Measurements from ENCODE around the gene BRD2.

GRCh38 chr6:32979720-32980487 is 11.5 kb downstream of the BRD2 start:
- TF ChIP-seq IRF2 (CRISPR knock-in tag; IDR thresholded peaks at IDR 0.05; ENCODE audit: borderline replicate concordance, low read depth) (no peak), ATF1 (CRISPR knock-in tag; IDR thresholded peaks at IDR 0.05) (no peak), ETV6 (CRISPR knock-in tag; IDR thresholded peaks at IDR 0.05) (no peak), SMAD4 (CRISPR knock-in tag; IDR thresholded peaks at IDR 0.05) (no peak), RELA (CRISPR knock-in tag; IDR thresholded peaks at IDR 0.05; ENCODE audit: borderline replicate concordance) (no peak), TEAD4 (CRISPR knock-in tag; IDR thresholded peaks at IDR 0.05) (no peak), CREB1 (CRISPR knock-in tag; IDR thresholded peaks at IDR 0.05) (no peak), GRHL2 (CRISPR knock-in tag; IDR thresholded peaks at IDR 0.05; ENCODE audit: insufficient replicate concordance, severe bottlenecking) (no peak), ZNF232 (CRISPR knock-in tag; IDR thresholded peaks at IDR 0.05) (no peak), HMGXB4 (CRISPR knock-in tag; IDR thresholded peaks at IDR 0.05) (no peak), SMAD3 (CRISPR knock-in tag; IDR thresholded peaks at IDR 0.05; ENCODE audit: borderline replicate concordance) (no peak)
- TF ChIP-seq, protein P1, sequence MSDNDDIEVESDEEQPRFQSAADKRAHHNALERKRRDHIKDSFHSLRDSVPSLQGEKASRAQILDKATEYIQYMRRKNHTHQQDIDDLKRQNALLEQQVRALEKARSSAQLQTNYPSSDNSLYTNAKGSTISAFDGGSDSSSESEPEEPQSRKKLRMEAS (CRISPR knock-in tag; IDR thresholded peaks at IDR 0.05), result no peak
- TF ChIP-seq, protein P2, sequence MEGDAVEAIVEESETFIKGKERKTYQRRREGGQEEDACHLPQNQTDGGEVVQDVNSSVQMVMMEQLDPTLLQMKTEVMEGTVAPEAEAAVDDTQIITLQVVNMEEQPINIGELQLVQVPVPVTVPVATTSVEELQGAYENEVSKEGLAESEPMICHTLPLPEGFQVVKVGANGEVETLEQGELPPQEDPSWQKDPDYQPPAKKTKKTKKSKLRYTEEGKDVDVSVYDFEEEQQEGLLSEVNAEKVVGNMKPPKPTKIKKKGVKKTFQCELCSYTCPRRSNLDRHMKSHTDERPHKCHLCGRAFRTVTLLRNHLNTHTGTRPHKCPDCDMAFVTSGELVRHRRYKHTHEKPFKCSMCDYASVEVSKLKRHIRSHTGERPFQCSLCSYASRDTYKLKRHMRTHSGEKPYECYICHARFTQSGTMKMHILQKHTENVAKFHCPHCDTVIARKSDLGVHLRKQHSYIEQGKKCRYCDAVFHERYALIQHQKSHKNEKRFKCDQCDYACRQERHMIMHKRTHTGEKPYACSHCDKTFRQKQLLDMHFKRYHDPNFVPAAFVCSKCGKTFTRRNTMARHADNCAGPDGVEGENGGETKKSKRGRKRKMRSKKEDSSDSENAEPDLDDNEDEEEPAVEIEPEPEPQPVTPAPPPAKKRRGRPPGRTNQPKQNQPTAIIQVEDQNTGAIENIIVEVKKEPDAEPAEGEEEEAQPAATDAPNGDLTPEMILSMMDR (IDR thresholded peaks at IDR 0.05), result no peak
- TF ChIP-seq, protein P3, sequence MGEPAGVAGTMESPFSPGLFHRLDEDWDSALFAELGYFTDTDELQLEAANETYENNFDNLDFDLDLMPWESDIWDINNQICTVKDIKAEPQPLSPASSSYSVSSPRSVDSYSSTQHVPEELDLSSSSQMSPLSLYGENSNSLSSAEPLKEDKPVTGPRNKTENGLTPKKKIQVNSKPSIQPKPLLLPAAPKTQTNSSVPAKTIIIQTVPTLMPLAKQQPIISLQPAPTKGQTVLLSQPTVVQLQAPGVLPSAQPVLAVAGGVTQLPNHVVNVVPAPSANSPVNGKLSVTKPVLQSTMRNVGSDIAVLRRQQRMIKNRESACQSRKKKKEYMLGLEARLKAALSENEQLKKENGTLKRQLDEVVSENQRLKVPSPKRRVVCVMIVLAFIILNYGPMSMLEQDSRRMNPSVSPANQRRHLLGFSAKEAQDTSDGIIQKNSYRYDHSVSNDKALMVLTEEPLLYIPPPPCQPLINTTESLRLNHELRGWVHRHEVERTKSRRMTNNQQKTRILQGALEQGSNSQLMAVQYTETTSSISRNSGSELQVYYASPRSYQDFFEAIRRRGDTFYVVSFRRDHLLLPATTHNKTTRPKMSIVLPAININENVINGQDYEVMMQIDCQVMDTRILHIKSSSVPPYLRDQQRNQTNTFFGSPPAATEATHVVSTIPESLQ (CRISPR knock-in tag; IDR thresholded peaks at IDR 0.05), result no peak

Measured in WTC11 (cell line).